Neural cell (in vitro differentiated cells): ENCODE results near the gene SLC35A2.

Experiments
- CTCF ChIP-seq: fragments of 450-650 bp; IDR thresholded peaks from 2 replicates; pipeline ENCODE4 v1.5.1; 2014; ENCODE audit warnings: antibody characterized with exemption, mild to moderate bottlenecking, moderate library complexity; ENCODE audit not compliant: poor library complexity, severe bottlenecking
- EP300 ChIP-seq: fragments of 450-650 bp; conservative IDR thresholded peaks from 2 replicates; pipeline ENCODE4 v1.6.1; 2014; ENCODE audit warnings: antibody characterized with exemption, mild to moderate bottlenecking, moderate library complexity; ENCODE audit not compliant: poor library complexity, severe bottlenecking
- POLR2AphosphoS5 ChIP-seq: IDR thresholded peaks from 2 replicates; pipeline ENCODE4 v1.6.1; 2012
- RAD21 ChIP-seq: fragments of 450-650 bp; conservative IDR thresholded peaks from 2 replicates; pipeline ENCODE4 v1.6.1; 2014; ENCODE audit warnings: antibody characterized with exemption, mild to moderate bottlenecking, moderate library complexity
- SMC3 ChIP-seq: fragments of 450-650 bp; conservative IDR thresholded peaks from 2 replicates; pipeline ENCODE4 v1.6.1; 2014; ENCODE audit warnings: antibody characterized with exemption, mild to moderate bottlenecking, moderate library complexity; ENCODE audit not compliant: poor library complexity

GRCh38 chrX:48897625-48898306 lies 13.7 kb downstream of the SLC35A2 start, which contains the start of the genes PQBP1 and TIMM17B:
- peak; percentile 97 for TF ChIP-seq POLR2AphosphoS5
- no peak for TF ChIP-seq SMC3
- no peak for TF ChIP-seq RAD21
- TF ChIP-seq CTCF: no peak
- TF ChIP-seq EP300: no peak
